ENCODE measurements around the gene PNKP. TPM values are rescaled to one million over a fixed set of nuclear protein-coding genes. Genes with fewer than 3 reads are reported as not detected.
A peak's percentile ranks its signal among the peaks of the same experiment; 100 is the strongest.

Gene PNKP
- total and polyA plus RNA-seq, 9 of the 15 experiments (the other 6 are each of a cell fraction or from before 2014, with no cell fraction given), result 2.8 to 85.4 (median 25.3) TPM

DNA sequence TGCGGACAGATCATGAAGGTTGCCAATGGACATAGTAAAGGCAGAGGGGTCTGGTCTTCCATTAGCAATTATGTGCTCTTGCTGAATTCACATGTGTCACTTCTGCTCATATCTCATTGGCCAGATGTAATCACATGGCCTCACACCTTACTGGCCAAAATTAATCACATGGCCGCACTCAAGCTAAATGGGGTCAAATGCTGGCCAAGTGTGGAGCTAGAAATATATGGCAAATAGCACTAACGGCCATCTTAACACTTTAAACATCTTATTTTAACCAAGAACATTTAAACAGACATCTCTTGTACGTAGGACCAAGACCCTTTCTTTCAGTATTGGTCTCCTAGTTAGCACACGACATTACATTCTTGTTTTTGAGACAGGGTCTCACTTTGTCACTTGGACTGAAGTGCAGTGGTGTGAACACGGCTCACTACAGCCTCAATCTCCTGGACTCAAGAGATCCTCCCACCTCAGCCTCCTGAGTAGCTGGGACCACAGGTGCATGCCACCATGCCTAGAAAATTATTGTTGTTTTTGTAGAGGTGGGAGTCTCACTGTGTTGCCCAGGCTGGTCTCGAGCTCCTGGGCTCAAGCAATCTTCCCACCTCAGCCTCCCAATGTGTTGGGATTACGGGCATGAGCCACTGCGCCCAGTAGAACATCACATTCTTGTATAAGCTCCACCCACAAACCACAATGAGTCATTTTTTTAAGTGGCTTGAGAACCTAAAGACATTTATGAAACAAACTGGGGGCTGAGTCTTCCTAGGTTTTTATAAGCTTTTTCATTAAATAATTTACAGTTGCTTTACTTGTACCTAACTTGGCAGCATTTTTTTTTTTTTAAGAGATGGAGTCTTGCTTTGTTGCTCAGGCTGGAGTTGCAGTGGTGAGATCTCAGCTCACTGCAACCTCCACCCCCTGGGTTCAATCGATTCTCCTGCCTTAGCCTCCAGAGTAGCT, 19.4 kb downstream of the PNKP start (continued):
- TF ChIP-seq, protein P1, sequence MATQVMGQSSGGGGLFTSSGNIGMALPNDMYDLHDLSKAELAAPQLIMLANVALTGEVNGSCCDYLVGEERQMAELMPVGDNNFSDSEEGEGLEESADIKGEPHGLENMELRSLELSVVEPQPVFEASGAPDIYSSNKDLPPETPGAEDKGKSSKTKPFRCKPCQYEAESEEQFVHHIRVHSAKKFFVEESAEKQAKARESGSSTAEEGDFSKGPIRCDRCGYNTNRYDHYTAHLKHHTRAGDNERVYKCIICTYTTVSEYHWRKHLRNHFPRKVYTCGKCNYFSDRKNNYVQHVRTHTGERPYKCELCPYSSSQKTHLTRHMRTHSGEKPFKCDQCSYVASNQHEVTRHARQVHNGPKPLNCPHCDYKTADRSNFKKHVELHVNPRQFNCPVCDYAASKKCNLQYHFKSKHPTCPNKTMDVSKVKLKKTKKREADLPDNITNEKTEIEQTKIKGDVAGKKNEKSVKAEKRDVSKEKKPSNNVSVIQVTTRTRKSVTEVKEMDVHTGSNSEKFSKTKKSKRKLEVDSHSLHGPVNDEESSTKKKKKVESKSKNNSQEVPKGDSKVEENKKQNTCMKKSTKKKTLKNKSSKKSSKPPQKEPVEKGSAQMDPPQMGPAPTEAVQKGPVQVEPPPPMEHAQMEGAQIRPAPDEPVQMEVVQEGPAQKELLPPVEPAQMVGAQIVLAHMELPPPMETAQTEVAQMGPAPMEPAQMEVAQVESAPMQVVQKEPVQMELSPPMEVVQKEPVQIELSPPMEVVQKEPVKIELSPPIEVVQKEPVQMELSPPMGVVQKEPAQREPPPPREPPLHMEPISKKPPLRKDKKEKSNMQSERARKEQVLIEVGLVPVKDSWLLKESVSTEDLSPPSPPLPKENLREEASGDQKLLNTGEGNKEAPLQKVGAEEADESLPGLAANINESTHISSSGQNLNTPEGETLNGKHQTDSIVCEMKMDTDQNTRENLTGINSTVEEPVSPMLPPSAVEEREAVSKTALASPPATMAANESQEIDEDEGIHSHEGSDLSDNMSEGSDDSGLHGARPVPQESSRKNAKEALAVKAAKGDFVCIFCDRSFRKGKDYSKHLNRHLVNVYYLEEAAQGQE (IDR thresholded peaks at IDR 0.05; ENCODE audit: borderline replicate concordance), result peak; percentile 27; the same call in 1 of the 2 replicates
- TF ChIP-seq, protein P1 (CRISPR knock-in tag; IDR thresholded peaks at IDR 0.05; ENCODE audit: low read depth), result no peak
- TF ChIP-seq CBX3 (IDR thresholded peaks at IDR 0.05; ENCODE audit: borderline replicate concordance in 1 of 2, low read length in 2 of 2) (no peak; a peak in 1 of 3 replicates), CBX2 (IDR thresholded peaks at IDR 0.05; ENCODE audit: insufficient read depth, low read length, poor library complexity, severe bottlenecking) (no peak), POLR2AphosphoS2 (IDR thresholded peaks at IDR 0.05; ENCODE audit: low read length) (no peak)
- TF ChIP-seq, protein P2, sequence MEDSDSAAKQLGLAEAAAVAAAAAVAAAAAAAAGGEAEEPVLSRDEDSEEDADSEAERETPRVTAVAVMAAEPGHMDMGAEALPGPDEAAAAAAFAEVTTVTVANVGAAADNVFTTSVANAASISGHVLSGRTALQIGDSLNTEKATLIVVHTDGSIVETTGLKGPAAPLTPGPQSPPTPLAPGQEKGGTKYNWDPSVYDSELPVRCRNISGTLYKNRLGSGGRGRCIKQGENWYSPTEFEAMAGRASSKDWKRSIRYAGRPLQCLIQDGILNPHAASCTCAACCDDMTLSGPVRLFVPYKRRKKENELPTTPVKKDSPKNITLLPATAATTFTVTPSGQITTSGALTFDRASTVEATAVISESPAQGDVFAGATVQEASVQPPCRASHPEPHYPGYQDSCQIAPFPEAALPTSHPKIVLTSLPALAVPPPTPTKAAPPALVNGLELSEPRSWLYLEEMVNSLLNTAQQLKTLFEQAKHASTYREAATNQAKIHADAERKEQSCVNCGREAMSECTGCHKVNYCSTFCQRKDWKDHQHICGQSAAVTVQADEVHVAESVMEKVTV (CRISPR knock-in tag; IDR thresholded peaks at IDR 0.05), result no peak
- TF ChIP-seq, protein P3, sequence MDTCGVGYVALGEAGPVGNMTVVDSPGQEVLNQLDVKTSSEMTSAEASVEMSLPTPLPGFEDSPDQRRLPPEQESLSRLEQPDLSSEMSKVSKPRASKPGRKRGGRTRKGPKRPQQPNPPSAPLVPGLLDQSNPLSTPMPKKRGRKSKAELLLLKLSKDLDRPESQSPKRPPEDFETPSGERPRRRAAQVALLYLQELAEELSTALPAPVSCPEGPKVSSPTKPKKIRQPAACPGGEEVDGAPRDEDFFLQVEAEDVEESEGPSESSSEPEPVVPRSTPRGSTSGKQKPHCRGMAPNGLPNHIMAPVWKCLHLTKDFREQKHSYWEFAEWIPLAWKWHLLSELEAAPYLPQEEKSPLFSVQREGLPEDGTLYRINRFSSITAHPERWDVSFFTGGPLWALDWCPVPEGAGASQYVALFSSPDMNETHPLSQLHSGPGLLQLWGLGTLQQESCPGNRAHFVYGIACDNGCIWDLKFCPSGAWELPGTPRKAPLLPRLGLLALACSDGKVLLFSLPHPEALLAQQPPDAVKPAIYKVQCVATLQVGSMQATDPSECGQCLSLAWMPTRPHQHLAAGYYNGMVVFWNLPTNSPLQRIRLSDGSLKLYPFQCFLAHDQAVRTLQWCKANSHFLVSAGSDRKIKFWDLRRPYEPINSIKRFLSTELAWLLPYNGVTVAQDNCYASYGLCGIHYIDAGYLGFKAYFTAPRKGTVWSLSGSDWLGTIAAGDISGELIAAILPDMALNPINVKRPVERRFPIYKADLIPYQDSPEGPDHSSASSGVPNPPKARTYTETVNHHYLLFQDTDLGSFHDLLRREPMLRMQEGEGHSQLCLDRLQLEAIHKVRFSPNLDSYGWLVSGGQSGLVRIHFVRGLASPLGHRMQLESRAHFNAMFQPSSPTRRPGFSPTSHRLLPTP (IDR thresholded peaks at IDR 0.05; ENCODE audit: borderline replicate concordance, extremely low read depth, insufficient read length), result no peak
- TF ChIP-seq, protein P4, sequence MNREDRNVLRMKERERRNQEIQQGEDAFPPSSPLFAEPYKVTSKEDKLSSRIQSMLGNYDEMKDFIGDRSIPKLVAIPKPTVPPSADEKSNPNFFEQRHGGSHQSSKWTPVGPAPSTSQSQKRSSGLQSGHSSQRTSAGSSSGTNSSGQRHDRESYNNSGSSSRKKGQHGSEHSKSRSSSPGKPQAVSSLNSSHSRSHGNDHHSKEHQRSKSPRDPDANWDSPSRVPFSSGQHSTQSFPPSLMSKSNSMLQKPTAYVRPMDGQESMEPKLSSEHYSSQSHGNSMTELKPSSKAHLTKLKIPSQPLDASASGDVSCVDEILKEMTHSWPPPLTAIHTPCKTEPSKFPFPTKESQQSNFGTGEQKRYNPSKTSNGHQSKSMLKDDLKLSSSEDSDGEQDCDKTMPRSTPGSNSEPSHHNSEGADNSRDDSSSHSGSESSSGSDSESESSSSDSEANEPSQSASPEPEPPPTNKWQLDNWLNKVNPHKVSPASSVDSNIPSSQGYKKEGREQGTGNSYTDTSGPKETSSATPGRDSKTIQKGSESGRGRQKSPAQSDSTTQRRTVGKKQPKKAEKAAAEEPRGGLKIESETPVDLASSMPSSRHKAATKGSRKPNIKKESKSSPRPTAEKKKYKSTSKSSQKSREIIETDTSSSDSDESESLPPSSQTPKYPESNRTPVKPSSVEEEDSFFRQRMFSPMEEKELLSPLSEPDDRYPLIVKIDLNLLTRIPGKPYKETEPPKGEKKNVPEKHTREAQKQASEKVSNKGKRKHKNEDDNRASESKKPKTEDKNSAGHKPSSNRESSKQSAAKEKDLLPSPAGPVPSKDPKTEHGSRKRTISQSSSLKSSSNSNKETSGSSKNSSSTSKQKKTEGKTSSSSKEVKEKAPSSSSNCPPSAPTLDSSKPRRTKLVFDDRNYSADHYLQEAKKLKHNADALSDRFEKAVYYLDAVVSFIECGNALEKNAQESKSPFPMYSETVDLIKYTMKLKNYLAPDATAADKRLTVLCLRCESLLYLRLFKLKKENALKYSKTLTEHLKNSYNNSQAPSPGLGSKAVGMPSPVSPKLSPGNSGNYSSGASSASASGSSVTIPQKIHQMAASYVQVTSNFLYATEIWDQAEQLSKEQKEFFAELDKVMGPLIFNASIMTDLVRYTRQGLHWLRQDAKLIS (CRISPR knock-in tag; IDR thresholded peaks at IDR 0.05), result no peak
